ENCODE results near the gene CADM2. TPM values are rescaled to one million over a fixed set of nuclear protein-coding genes. Genes with fewer than 3 reads are reported as not detected.

Gene CADM2
- total RNA-seq, 2 donors from 2014 or later, result not detected

- H3K4me1 Mint-ChIP-seq, result no peaks in the 10 kb centered on the region
- no peak for ATAC-seq (replicated peaks)
Observed at GRCh38 chr3:85394424-85394823, 435.6 kb downstream of the CADM2 start.

GRCh38 chr3:85397434-85397833 is 438.6 kb downstream of the CADM2 start:
- H3K4me3 Mint-ChIP-seq, result no peak overlapping the region
- no peaks in the 10 kb centered on the region for H3K36me3 Mint-ChIP-seq (ENCODE audit: low read depth)
- no peak for ATAC-seq (replicated peaks)
- H3K4me1 Mint-ChIP-seq, result no peaks in the 10 kb centered on the region
- no peaks in the 10 kb centered on the region for H3K27me3 Mint-ChIP-seq
- no peak overlapping the region for H3K27ac Mint-ChIP-seq
- peaks cover 11% of the 10 kb centered on the region for H3K9me3 Mint-ChIP-seq

More at GRCh38 chr3:85394424-85394823, 435.6 kb downstream of the CADM2 start:
- Mint-ChIP-seq H3K36me3 (ENCODE audit: low read depth) (no peaks in the 10 kb centered on the region), H3K27ac (no peak overlapping the region), H3K27me3 (no peaks in the 10 kb centered on the region), H3K4me3 (no peak overlapping the region), H3K9me3 (peaks cover 19% of the 10 kb centered on the region)

GRCh38 chr3:85426121-85426520 is 467.3 kb downstream of the CADM2 start:
- H3K4me3 Mint-ChIP-seq, result no peak overlapping the region
- no peaks in the 10 kb centered on the region for H3K36me3 Mint-ChIP-seq (ENCODE audit: low read depth)
- H3K27ac Mint-ChIP-seq, result no peak overlapping the region
- no peaks in the 10 kb centered on the region for H3K27me3 Mint-ChIP-seq
- peaks cover 4% of the 10 kb centered on the region for H3K9me3 Mint-ChIP-seq
- no peaks in the 10 kb centered on the region for H3K4me1 Mint-ChIP-seq
- ATAC-seq (replicated peaks), result no peak

- ATAC-seq (replicated peaks), result no peak
- Mint-ChIP-seq H3K36me3 (ENCODE audit: low read depth) (no peaks in the 10 kb centered on the region), H3K4me1 (no peaks in the 10 kb centered on the region), H3K27ac (no peak overlapping the region), H3K4me3 (no peak overlapping the region), H3K27me3 (no peaks in the 10 kb centered on the region), H3K9me3 (peaks cover 4% of the 10 kb centered on the region)
Observed at GRCh38 chr3:85427467-85427866, 468.7 kb downstream of the CADM2 start.

- H3K27me3 Mint-ChIP-seq, result no peaks in the 10 kb centered on the region
- H3K4me1 Mint-ChIP-seq, result no peaks in the 10 kb centered on the region
- ATAC-seq (replicated peaks), result no peak
- H3K27ac Mint-ChIP-seq, result no peak overlapping the region
- peaks cover 8% of the 10 kb centered on the region for H3K9me3 Mint-ChIP-seq
- no peaks in the 10 kb centered on the region for H3K36me3 Mint-ChIP-seq (ENCODE audit: low read depth)
- no peak overlapping the region for H3K4me3 Mint-ChIP-seq
Observed at GRCh38 chr3:85432081-85432480, 473.3 kb downstream of the CADM2 start.

GRCh38 chr3:85433319-85433718 is 474.5 kb downstream of the CADM2 start:
- ATAC-seq (replicated peaks), result no peak
- H3K27ac Mint-ChIP-seq, result no peak overlapping the region
- H3K4me1 Mint-ChIP-seq, result no peaks in the 10 kb centered on the region
- no peaks in the 10 kb centered on the region for H3K36me3 Mint-ChIP-seq (ENCODE audit: low read depth)
- H3K9me3 Mint-ChIP-seq, result peaks cover 8% of the 10 kb centered on the region
- no peaks in the 10 kb centered on the region for H3K27me3 Mint-ChIP-seq
- H3K4me3 Mint-ChIP-seq, result no peak overlapping the region

- Mint-ChIP-seq H3K27me3 (no peaks in the 10 kb centered on the region), H3K27ac (no peak overlapping the region), H3K4me1 (no peaks in the 10 kb centered on the region), H3K36me3 (ENCODE audit: low read depth) (no peaks in the 10 kb centered on the region), H3K4me3 (no peak overlapping the region), H3K9me3 (no peaks in the 10 kb centered on the region)
- ATAC-seq (replicated peaks), result no peak
Observed at GRCh38 chr3:85455561-85456200, 496.9 kb downstream of the CADM2 start.

GRCh38 chr3:85474241-85474640 is 515.5 kb downstream of the CADM2 start:
- Mint-ChIP-seq H3K27me3 (no peaks in the 10 kb centered on the region), H3K4me3 (no peak overlapping the region), H3K27ac (no peak overlapping the region), H3K4me1 (no peaks in the 10 kb centered on the region), H3K9me3 (peaks cover 12% of the 10 kb centered on the region), H3K36me3 (ENCODE audit: low read depth) (no peaks in the 10 kb centered on the region)
- no peak for ATAC-seq (replicated peaks)

- no peak for ATAC-seq (replicated peaks)
- H3K27me3 Mint-ChIP-seq, result no peaks in the 10 kb centered on the region
- H3K4me3 Mint-ChIP-seq, result no peak overlapping the region
- H3K36me3 Mint-ChIP-seq (ENCODE audit: low read depth), result no peaks in the 10 kb centered on the region
- no peaks in the 10 kb centered on the region for H3K4me1 Mint-ChIP-seq
- H3K9me3 Mint-ChIP-seq, result peaks cover 7% of the 10 kb centered on the region
- H3K27ac Mint-ChIP-seq, result no peak overlapping the region
Observed at GRCh38 chr3:85475346-85475745, 516.6 kb downstream of the CADM2 start.

- Mint-ChIP-seq H3K4me1 (no peaks in the 10 kb centered on the region), H3K36me3 (ENCODE audit: low read depth) (no peaks in the 10 kb centered on the region), H3K27ac (no peak overlapping the region), H3K9me3 (peaks cover 6% of the 10 kb centered on the region), H3K27me3 (no peaks in the 10 kb centered on the region), H3K4me3 (no peak overlapping the region)
- no peak for ATAC-seq (replicated peaks)
Observed at GRCh38 chr3:85476891-85477495, 518.2 kb downstream of the CADM2 start.

- Mint-ChIP-seq H3K36me3 (ENCODE audit: low read depth) (no peaks in the 10 kb centered on the region), H3K9me3 (peaks cover 3% of the 10 kb centered on the region)
Observed at GRCh38 chr3:85481411-85482212, 522.8 kb downstream of the CADM2 start.

GRCh38 chr3:85482213-85482490 is 523.4 kb downstream of the CADM2 start:
- ATAC-seq (replicated peaks), result no peak
- Mint-ChIP-seq H3K9me3 (peaks cover 4% of the 10 kb centered on the region), H3K36me3 (ENCODE audit: low read depth) (no peaks in the 10 kb centered on the region), H3K27me3 (no peaks in the 10 kb centered on the region), H3K4me3 (no peak overlapping the region), H3K27ac (no peak overlapping the region), H3K4me1 (no peaks in the 10 kb centered on the region)

More at GRCh38 chr3:85481411-85482212, 522.8 kb downstream of the CADM2 start:
- no peak for ATAC-seq (replicated peaks)
- no peaks in the 10 kb centered on the region for H3K4me1 Mint-ChIP-seq
- no peak overlapping the region for H3K4me3 Mint-ChIP-seq
- H3K27ac Mint-ChIP-seq, result no peak overlapping the region
- H3K27me3 Mint-ChIP-seq, result no peaks in the 10 kb centered on the region

- H3K4me3 Mint-ChIP-seq, result no peak overlapping the region
- H3K9me3 Mint-ChIP-seq, result peaks cover 6% of the 10 kb centered on the region
- H3K36me3 Mint-ChIP-seq (ENCODE audit: low read depth), result no peaks in the 10 kb centered on the region
- no peaks in the 10 kb centered on the region for H3K27me3 Mint-ChIP-seq
- no peak overlapping the region for H3K27ac Mint-ChIP-seq
- no peak for ATAC-seq (replicated peaks)
- no peaks in the 10 kb centered on the region for H3K4me1 Mint-ChIP-seq
Observed at GRCh38 chr3:85483986-85484385, 525.2 kb downstream of the CADM2 start.

GRCh38 chr3:85487375-85487774 is 528.6 kb downstream of the CADM2 start:
- no peak for ATAC-seq (replicated peaks)
- no peaks in the 10 kb centered on the region for H3K27me3 Mint-ChIP-seq
- H3K36me3 Mint-ChIP-seq (ENCODE audit: low read depth), result no peaks in the 10 kb centered on the region
- H3K9me3 Mint-ChIP-seq, result peaks cover 3% of the 10 kb centered on the region
- no peak overlapping the region for H3K4me3 Mint-ChIP-seq
- no peaks in the 10 kb centered on the region for H3K4me1 Mint-ChIP-seq
- no peak overlapping the region for H3K27ac Mint-ChIP-seq

GRCh38 chr3:85495602-85496001 is 536.8 kb downstream of the CADM2 start:
- Mint-ChIP-seq H3K9me3 (peaks cover 3% of the 10 kb centered on the region), H3K4me3 (no peak overlapping the region), H3K36me3 (ENCODE audit: low read depth) (no peaks in the 10 kb centered on the region), H3K27me3 (no peaks in the 10 kb centered on the region), H3K27ac (no peak overlapping the region), H3K4me1 (no peaks in the 10 kb centered on the region)
- no peak for ATAC-seq (replicated peaks)

Measured in activated T-helper 17 cell treated with anti-CD3 and anti-CD28 coated beads, Interleukin-2, amount 50 U/mL, for 72 hours (primary cell).